Esophagus squamous epithelium (tissue), 4 donors: ENCODE data around the gene SUPT6H.
"Not testable (repeated sequence)": the region's sequence is repeated elsewhere in the genome, so short reads cannot be mapped to it uniquely, and the experiment has no call there.

Experiments
- CTCF ChIP-seq, 6 experiments: fragments of 450-650 bp in 4 of 6; fragments of 200-600 bp in 2 of 6; sonication (generic) in 2 of 6; IDR thresholded peaks; one replicate each; pipeline ENCODE4 v1.5.1; 2016 to 2019; ENCODE audit warnings: antibody characterized with exemption in 6 of 6, mild to moderate bottlenecking in 4 of 6, moderate library complexity in 4 of 6
- POLR2A ChIP-seq, 4 donors: fragments of 450-650 bp; IDR thresholded peaks; one replicate each; pipeline ENCODE4 v1.6.1; 2017; ENCODE audit warnings: antibody characterized with exemption in 4 of 4, mild to moderate bottlenecking in 4 of 4, moderate library complexity in 3 of 4

- TF ChIP-seq CTCF, POLR2A (IDR thresholded peaks at IDR 0.05): not testable (repeated sequence)
These were observed 3.7 kb upstream of the SUPT6H start for GRCh38 chr17:28658342-28658741.
